ENCODE results near the gene NCAPG2.

- TF ChIP-seq CTCF (conservative IDR thresholded peaks at IDR 0.05; ENCODE audit: low read length) (no peak), EZH2phosphoT487 (IDR thresholded peaks at IDR 0.05; ENCODE audit: borderline replicate concordance, low read depth, low read length) (no peak)
Observed at GRCh38 chr7:158585721-158586498, 118.7 kb downstream of the NCAPG2 start.
